Measurements from ENCODE around the gene LAPTM5.

Gene LAPTM5

GRCh38 chr1:30741239-30741894 is 16.2 kb downstream of the LAPTM5 start:
- no peak for DNase-seq

DNA sequence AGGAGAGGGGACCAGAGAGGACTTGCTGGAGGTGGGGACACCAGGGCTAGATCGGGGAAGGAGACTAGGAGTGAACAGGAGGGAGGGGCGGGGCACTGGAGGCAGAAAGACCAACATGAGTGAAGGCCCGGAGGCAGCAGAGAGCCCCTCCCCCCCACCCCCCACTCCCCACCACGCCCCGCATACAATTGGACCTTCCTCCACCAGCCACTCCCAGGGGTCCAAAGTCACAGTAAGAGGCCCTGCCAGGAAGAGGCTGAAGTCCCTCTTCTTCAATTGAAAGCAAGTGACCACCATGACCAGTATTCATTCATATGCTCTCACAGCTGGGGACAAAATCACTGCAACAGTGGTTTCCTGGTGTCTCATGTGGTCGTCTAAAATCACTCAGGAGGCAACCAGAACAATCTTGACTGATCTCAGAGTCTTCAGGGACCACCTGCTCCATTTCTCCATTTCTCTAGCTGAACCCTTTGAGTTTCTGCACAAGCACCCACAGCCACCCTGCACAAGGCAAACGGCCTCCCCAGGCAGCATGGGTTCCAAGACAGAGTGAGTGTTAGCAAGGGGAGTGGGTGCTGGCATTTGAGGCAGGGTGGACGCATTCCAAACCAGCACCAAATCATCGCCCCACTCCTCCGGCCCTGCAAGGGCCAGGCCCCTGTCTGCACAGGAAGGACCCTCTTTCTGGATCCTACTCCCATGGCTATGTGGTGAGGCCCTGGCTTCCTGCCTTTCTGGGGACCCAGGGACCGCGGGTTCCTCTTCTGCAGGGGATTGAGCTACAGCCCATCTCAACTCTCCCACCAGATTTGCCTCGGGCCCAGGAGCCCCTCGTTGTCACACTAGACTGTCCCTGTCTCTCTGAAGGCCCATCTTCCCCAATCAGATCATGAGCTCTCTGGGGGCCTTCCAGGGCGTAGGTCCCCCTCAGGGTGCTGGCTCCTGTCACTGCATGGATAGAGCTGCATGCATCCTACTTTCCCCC is 17.0 kb downstream of the LAPTM5 start:
- DNase-seq, result no peak

GRCh38 chr1:30739601-30740000 is 18.0 kb downstream of the LAPTM5 start:
- DNase-seq, result no peak

DNA sequence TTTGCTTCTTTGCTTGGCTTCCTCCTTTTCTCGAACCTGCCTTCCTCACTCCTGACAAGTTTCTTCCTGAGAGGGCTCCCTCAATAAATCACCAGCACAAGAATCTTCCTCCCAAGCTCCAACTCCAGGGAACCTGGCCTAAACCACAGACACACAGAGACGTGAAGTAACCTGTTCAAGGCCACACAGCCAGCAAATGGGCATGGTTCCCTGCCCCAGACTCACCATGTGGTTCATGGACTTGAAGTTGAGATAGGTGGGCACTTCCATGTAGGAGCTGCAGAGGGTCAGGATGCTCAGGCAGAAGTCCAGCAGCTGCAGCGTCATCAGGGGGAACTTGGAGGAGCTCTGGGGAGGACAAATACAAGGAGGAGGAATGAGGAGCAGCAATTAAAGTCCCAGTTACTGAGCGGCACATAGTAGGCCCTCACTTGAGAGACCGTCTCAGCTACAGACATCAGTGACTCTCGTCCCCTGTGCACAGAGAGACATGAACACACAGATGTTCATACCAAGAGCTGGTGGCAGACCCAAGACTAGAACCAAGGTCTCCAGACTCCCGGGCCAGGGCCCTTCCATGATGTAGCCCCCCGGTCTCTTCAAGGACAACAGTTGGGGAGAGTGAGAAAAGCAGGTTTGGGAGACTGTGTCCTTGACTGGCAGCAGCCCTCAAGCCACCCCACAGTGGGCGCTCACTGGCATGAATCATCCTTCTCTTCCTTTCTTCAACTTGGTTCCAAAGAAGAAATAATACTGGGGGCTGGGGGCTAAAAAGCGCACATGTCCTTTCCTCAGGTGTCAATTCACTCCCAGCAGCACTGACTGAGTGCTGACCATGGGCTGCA is 18.6 kb downstream of the LAPTM5 start:
- DNase-seq, result no peak

DNA sequence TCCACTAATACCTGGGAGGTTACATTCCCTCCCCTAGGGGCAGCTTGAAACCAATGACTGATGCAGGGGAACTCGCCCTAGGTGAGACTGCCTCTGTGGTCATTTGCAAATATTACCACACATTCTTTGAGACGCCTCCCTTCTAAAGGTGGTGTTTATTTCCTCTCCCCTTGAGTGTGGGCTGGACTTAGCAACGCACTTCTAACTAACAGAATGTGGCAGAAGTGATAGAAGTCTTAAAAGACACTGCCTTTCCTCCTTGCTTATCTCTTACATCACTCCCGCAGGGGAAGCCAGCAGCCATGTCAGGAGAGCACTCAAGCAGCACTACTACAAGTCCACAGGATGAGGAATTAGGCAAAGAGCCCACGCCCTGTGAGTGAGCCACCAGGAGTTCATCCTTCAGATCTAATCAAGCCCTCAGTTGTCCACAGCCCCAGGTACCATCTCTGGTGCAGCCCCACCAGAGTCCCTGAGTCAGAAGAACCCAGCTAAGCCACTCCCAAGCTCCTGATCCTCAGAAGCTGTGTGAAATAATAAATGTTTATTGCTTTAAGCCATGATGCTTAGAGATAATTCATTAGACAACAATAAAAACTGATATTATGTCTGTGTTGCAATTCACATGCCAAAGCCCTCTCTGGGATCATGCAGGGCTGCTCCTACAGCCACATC is 19.4 kb downstream of the LAPTM5 start:
- DNase-seq, result no peak

DNA sequence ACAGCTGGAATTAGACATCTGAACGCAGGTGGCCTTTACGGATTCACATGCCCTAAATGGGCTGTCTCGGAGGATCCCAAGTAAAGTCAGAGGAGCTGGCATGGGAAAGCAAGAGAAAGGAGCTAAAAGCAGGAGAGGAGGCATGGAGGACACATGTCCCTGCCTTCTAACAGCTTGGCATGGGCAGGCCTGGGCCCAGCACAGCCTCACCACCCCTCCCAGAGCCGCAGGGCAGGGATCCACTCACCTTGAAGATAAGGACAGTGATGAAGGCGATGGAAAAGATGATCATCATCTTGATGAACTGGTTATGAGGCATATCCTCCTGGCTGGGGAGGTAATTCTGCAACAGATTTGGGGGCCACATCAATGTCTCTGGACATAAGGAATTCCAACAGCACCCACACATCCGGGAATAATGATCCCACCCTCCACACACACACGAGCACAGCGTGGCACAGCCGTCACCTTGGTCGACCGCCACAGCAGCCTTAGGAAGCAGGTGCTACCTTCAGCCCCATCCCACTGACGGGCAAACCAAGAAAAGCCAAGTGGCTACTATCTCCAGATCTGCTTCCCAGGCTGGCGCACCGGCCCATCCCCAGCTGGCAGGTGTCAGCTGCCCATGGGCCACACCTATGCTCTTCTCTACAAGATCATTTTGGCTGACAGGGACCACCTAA is 20.1 kb downstream of the LAPTM5 start:
- no peak for DNase-seq

DNA sequence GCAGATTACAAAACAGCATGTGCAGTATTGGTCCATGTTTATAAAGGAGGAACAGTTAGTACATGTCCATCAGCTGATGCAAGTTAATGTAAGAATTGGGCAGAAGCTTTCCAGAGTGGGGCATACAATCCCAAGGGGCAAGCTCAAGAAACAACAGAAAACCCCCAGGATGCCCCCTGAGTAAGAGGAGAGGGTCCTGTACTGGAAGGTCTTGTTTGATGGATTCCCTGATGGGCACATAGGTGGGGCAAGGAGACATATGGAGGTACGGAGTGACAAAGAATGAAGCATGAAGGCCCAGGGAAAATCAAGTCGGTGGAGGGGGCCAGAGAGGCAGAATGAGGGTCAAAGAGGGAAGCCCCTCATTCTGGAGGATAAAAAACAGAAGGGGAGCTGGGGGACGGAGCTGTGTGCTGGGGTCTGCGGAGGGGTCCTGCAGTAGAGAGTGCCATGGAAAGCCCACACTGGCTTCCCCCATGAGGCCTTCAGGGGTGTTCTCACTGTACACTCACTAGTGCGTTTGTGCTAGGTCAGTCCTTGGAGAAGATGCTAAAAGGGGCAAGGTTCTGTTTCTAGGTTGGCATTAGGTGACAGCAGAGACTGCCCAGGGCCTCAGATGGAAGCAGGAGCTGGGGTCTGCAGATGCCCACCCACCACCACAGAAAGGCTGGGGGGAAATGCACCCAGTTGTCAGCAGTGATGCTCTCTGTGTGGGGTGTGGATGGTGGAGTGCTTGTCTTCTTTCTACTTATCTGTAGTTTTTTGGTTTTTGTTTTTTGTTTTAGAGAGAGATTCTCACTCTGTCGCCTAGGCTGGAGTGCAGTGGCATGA is 21.7 kb downstream of the LAPTM5 start:
- DNase-seq, result no peak

DNA sequence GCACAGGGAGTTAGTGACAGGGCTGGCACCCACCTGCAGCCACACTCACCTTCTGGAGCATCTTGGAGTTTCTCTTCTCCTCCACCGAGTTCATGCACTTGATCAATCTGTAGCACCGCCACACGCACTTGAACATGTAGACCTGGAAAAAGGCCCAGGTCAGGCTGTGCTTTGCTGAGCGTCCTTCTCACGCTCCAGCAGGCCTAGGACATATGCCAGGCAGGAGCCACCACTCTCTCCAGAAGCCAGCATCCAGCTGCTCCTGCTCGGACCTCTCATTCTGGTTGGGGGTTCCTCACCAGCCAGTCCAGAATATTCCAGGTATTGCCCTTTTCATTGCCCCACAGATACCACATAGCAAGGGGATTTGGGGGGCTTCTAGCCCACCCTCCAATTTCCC is 22.4 kb downstream of the LAPTM5 start:
- no peak for DNase-seq

GRCh38 chr1:30734580-30734979 is 23.0 kb downstream of the LAPTM5 start:
- DNase-seq, result no peak

GRCh38 chr1:30734106-30734505 is 23.5 kb downstream of the LAPTM5 start:
- DNase-seq, result no peak

GRCh38 chr1:30733493-30733892 is 24.1 kb downstream of the LAPTM5 start:
- DNase-seq, result no peak

DNA sequence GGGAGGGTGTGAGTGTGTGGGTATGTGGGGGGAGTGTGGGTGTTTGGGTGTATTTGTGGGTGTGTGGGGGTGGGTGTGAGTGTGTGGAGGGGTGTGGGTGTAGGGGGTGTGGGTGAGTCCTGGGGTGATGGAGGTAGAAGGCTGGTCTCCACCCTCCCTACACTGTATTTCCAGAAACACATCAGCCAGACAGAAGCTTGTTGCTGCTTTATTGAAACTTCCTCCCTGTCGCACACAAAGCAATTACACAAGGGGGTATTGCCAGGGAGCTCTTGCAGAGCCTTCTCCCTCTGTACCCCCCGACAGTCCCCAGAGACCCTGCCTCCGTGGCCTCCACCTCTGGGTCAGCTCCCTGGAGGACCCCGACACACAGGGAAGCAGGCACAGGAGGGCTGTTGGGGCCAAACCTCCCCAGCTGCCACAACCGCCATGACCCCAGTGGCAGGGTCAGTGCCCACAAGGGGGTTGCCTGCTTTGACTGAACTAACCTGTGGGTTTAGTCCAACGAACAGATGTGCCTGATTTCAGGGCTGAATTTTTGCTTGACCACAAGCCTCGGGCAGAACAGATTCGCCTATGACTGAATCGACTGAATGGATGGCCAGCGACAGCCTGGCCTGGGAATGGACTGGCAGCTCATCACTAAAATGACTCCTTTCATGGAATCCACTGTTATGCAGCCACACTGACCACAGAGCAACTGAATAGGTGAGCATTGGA is 25.1 kb downstream of the LAPTM5 start:
- DNase-seq, result no peak

DNA sequence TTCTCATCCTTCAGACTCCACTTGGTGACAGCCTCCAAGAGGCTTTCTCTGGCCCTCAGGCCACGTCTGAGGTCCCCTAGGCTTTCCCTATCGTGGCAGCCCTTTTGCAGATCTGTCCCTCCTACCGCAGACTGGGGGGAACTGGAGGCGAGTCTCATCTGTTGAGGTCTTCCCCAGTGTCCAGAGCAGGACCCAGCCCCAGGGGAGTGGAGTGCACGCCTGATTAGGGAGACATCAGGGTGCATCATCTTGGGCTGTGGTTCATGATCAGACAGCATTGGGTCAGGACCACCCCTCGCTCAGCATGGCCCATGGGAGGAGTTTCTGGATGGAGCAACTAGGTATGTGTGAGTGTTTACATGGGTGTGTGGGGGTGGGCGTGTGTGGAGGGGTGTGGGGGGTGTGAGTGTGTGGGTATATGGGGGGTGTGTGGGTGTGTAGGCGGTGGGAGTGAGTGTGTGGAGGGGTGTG is 25.7 kb downstream of the LAPTM5 start:
- DNase-seq, result no peak

DNA sequence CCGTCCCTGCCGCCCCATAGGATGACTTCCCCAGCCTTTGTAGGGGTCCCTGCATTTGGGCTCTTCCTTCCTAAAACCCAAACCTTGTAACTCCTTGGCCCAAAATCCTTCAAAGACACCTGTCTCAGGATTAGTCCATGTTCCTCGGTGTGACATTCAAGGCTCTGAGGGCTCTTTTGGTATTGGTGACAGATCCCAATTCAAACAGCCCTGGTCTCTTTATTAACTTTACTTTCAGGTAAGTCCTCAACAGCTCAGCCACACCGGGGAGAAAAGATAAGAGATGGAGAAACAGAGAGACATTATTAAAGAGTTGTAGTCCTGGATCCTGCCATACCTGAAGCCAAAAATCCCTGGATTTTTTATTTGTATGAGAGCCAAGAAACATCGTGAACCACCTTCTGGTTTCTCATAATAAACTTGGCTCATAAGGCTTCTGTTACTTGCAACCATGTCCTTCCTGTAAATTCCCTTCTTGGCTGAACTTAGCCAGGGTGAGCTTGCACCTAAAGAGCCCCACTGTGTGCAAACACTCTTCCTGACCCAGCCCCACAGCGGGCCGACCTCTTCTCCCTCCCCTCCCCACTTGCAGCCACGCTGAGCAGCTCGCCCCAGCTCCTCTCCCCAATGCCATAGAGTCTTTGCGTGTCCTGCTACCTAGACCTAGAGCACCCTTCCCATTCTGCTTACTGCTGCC is 26.3 kb downstream of the LAPTM5 start:
- no peak for DNase-seq

GRCh38 chr1:30730346-30731108 is 27.0 kb downstream of the LAPTM5 start:
- DNase-seq, result no peak

DNA sequence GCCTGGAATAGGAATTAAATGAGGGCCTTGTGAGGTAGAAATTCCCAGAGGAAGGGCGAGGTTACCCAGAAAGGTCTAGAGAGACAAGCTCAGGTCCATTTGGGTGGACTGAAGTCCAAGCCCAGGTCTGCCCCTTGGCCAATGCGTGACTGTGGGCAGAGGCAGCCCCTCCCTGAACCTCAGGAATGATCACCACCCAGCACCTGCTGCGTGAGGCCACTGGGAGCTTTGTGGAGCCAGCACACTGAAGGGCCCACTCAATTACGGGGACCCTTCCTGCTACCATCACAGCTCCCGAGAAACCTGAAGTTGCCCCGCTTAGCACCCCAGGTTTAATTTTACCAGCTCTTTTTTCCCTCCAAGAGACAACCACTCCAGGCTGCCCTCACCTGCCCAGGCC is 27.7 kb downstream of the LAPTM5 start:
- no peak for DNase-seq

DNA sequence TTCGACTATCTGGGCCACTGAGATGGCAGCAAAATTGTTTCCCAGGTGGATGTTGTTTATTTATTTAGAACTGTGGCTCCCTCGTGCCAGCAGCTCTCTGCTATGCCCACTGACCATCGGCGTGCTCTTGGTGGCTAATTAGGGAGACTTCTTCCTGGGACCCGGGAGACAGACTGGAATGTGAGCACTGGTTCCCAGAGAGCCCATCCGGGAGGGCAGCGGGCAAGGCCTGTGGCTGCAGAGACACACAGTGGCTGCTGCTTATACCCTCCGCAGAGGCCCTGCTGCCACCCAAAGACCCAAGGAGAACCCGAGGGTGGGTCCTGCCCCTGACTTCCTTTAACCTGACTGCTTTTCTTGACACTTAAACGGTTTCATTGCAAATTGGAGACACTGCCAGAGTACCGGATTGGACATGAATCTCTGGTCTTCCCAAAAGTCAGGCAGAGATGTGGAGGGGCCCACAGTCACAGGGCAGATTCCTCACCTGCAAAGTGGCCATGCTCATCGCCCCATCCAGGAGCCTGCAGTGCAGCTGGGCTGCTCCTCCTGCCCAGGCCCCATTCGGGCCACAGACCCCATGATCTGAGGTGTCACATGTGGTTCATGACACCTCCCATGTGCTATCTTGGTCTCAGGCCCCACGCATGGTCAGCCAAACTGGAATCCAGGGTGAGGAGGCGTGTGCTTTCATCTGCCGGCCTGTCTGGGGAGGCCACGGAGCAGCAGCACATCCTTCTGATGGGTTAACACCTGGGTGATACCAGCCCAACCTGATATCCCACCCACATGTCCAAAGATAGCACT is 28.5 kb downstream of the LAPTM5 start:
- DNase-seq, result no peak

DNA sequence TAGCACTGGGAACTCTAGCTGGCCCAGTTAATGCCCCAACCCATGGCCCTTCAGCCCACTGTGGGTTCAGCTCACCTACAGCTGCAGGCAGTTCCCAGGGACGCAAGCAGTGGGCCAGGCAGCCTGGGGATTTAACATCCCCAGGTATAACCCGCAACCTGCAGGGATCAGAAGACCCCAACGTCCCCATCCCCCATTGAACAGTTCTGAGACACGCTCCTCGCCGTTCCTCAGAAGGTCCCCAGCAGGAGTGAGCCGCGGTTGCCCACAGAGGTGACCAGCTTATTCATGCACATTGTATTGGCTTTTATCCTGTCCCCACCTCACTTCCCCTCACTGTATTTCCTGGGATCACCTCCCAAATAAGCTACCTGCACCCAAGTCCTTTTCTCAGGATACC is 29.2 kb downstream of the LAPTM5 start:
- no peak for DNase-seq

Data from NCI-H1436 (cell line).